Measurements from ENCODE around the gene RASEF. TPM values are rescaled to one million over a fixed set of nuclear protein-coding genes. Genes with fewer than 3 reads are reported as not detected.

Gene RASEF
- total and polyA plus RNA-seq, 2 donors (not counting 3 experiments of a cell fraction or from before 2014, with no cell fraction given), result 0.11 TPM; not detected in 1

GRCh38 chr9:83034587-83034986 is 28.4 kb downstream of the RASEF start:
- ChIA-PET POLR2A (no interaction called here), CTCF (no interaction called here)
- Histone ChIP-seq H3K9me3 (replicated peaks; ENCODE audit: control insufficient read depth, insufficient read depth, low read length) (no peaks in the 10 kb centered on the region), H3K79me2 (ENCODE audit: control insufficient read depth, insufficient read depth, low read length) (no peaks in the 10 kb centered on the region), H3K27ac (ENCODE audit: insufficient read depth, low read depth, low read length) (no peak overlapping the region), H4K20me1 (replicated peaks; ENCODE audit: control insufficient read depth, extremely low read depth, insufficient read depth, low read length) (no peaks in the 10 kb centered on the region), H3K4me3 (replicated peaks in 1 of 3; ENCODE audit: insufficient read depth in 1 of 3, low read depth in 1 of 3, low read length in 3 of 3) (no peak overlapping the region), H3K4me1 (ENCODE audit: control insufficient read depth, extremely low read depth, insufficient read depth, low read length) (no peaks in the 10 kb centered on the region), H2AFZ (ENCODE audit: low read depth, low read length) (no peak overlapping the region), H3K4me2 (ENCODE audit: insufficient read depth, low read length) (no peak overlapping the region), H3K36me3 (ENCODE audit: control insufficient read depth in 2 of 2, extremely low read depth in 1 of 2, insufficient read depth in 2 of 2, low read length in 2 of 2) (no peaks in the 10 kb centered on the region), H3K9ac (replicated peaks; ENCODE audit: extremely low read depth, insufficient read depth, low read length) (no peak overlapping the region), H3K27me3 (ENCODE audit: control insufficient read depth in 2 of 2, insufficient read depth in 2 of 2, low read length in 2 of 2) (no peaks in the 10 kb centered on the region), H3K9me1 (replicated peaks; ENCODE audit: control insufficient read depth, extremely low read depth, insufficient read depth, low read length) (no peaks in the 10 kb centered on the region)
- intact Hi-C loops (cut with micrococcal nuclease), result no loop called here
- no peak for TF ChIP-seq CTCF (IDR thresholded peaks at IDR 0.05; ENCODE audit: extremely low read depth in 1 of 2, insufficient read depth in 1 of 2, low read depth in 1 of 2, low read length in 2 of 2)
- no peak for TF ChIP-seq JUN (IDR thresholded peaks at IDR 0.05; ENCODE audit: borderline replicate concordance, insufficient read depth, insufficient read length, low read depth)
- no peak for TF ChIP-seq GATA2 (IDR thresholded peaks at IDR 0.05; ENCODE audit: insufficient read depth, insufficient read length, low read depth, low read length)
- no peak for TF ChIP-seq POLR2A (IDR thresholded peaks at IDR 0.05; ENCODE audit: low read depth, low read length)
- TF ChIP-seq EZH2 (IDR thresholded peaks at IDR 0.05; ENCODE audit: borderline replicate concordance, low read depth, low read length, severe bottlenecking), result no peak
- no peak for DNase-seq (ENCODE audit: low read depth, low spot score)
- FAIRE-seq, result no peak
- dilution Hi-C loops (cut with MboI; ENCODE audit: extremely low pct_ligation_motif_present, low sequenced_read_pairs), result no loop called here
- BruUV-seq (replicated peaks), result no TSS peak

GRCh38 chr9:83034026-83034425 is 28.9 kb downstream of the RASEF start:
- intact Hi-C loops (cut with micrococcal nuclease), result no loop called here
- CTCF ChIA-PET, result no interaction called here

More at GRCh38 chr9:83034026-83034425, 28.9 kb downstream of the RASEF start:
- H3K79me2 ChIP-seq (ENCODE audit: control insufficient read depth, insufficient read depth, low read length), result no peaks in the 10 kb centered on the region
- DNase-seq (ENCODE audit: low read depth, low spot score), result no peak
- H3K9ac ChIP-seq (replicated peaks; ENCODE audit: extremely low read depth, insufficient read depth, low read length), result no peak overlapping the region
- H3K27me3 ChIP-seq (ENCODE audit: control insufficient read depth in 2 of 2, insufficient read depth in 2 of 2, low read length in 2 of 2), result no peaks in the 10 kb centered on the region
- TF ChIP-seq FOS (IDR thresholded peaks at IDR 0.05; ENCODE audit: borderline replicate concordance, insufficient read depth, low read length), result no peak
- H3K27ac ChIP-seq (ENCODE audit: insufficient read depth, low read depth, low read length), result no peak overlapping the region
- H2AFZ ChIP-seq (ENCODE audit: low read depth, low read length), result no peak overlapping the region
- no peak overlapping the region for H3K4me2 ChIP-seq (ENCODE audit: insufficient read depth, low read length)
- POLR2A ChIA-PET, result no interaction called here
- no peaks in the 10 kb centered on the region for H3K4me1 ChIP-seq (ENCODE audit: control insufficient read depth, extremely low read depth, insufficient read depth, low read length)
- dilution Hi-C loops (cut with MboI; ENCODE audit: extremely low pct_ligation_motif_present, low sequenced_read_pairs), result no loop called here
- FAIRE-seq, result no peak
- H3K9me1 ChIP-seq (replicated peaks; ENCODE audit: control insufficient read depth, extremely low read depth, insufficient read depth, low read length), result no peaks in the 10 kb centered on the region
- no peaks in the 10 kb centered on the region for H3K9me3 ChIP-seq (replicated peaks; ENCODE audit: control insufficient read depth, insufficient read depth, low read length)
- no peak overlapping the region for H3K4me3 ChIP-seq (replicated peaks in 1 of 3; ENCODE audit: insufficient read depth in 1 of 3, low read depth in 1 of 3, low read length in 3 of 3)
- no peaks in the 10 kb centered on the region for H4K20me1 ChIP-seq (replicated peaks; ENCODE audit: control insufficient read depth, extremely low read depth, insufficient read depth, low read length)
- H3K36me3 ChIP-seq (ENCODE audit: control insufficient read depth in 2 of 2, extremely low read depth in 1 of 2, insufficient read depth in 2 of 2, low read length in 2 of 2), result no peaks in the 10 kb centered on the region
- no TSS peak for BruUV-seq (replicated peaks)
